GM21515 (cell line): ENCODE data around the gene ZBTB7A.
"Not testable (repeated sequence)": the region's sequence is repeated elsewhere in the genome, so short reads cannot be mapped to it uniquely, and the experiment has no call there.

Experiments
- ATAC-seq: cut with Tn5 transposase; IDR thresholded peaks from one replicate; pipeline ENCODE4 v1.9.1; 2021; ENCODE audit not compliant: unreplicated experiment

Gene ZBTB7A

DNA sequence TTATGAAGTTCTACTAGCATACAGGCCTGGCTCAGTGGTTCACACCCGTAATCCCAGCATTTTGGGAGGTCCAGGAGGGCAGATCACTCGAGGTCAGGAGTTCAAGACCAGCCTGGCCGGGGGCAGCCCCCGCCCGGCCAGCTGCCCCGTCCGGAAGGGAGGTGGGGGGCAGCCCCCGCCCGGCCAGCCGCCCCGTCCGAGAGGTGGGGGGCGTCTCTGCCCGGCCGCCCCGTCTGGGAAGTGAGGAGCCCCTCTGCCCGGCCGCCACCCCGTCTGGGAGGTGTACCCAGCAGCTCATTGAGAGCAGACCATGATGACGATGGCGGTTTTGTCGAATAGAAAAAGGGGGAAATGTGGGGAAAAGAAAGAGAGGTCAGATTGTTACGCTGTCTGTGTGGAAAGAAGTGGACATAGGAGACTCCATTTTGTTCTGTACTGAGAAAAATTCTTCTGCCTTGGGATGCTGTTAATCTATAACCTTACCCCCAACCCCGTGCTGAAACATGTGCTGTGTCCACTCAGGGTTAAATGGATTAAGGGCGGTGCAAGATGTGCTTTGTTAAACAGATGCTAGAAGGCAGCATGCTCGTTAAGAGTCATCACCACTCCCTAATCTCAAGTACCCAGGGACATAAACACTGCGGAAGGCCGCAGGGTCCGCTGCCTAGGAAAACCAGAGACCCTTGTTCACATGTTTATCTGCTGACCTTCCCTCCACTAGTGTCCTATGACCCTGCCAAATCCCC lies 67.9 kb downstream of the ZBTB7A start:
- not testable (repeated sequence) for ATAC-seq

DNA sequence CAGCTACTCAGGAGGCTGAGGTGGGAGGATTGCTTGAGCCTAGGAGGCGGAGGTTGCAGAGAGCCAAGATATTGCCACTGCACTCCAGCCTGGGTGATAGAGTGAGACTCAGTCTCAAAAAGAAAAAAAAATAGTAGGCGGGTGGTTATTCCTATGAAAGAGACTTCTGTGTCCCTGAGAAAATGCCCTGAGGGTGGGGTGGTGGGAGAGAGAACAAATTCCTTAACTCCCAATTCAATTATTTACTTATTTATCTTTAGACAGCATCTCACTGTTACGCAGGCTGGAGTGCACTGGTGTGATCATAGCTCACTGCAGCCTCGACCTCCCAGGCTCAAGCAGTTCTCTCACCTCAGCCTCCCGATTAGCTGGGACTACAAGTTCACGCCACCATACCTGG lies 71.1 kb downstream of the ZBTB7A start:
- ATAC-seq, result no peak
